Caco-2 (cell line): Measurements from ENCODE around the gene COMMD1. TPM values are rescaled to one million over a fixed set of nuclear protein-coding genes. Genes with fewer than 3 reads are reported as not detected.
A peak's percentile ranks its signal among the peaks of the same experiment; 100 is the strongest.

ENCODE experiments used
- BruUV-seq: library from RNA; stranded (reverse); fragments of 400-500 nt; replicated peaks from 2 replicates; lab custom pipeline; 2021; lab: Mats Ljungman, UMichigan
- CTCF ChIA-PET: fragments of 300-600 bp; sonication (Branson Sonifier 250); formaldehyde crosslinking; loops from one replicate; lab custom pipeline; 2022; ENCODE audit warnings: antibody characterized with exemption; lab: Charles Lee
- POLR2A ChIA-PET: fragments of 300-600 bp; sonication (Branson Sonifier 250); formaldehyde crosslinking; loops from one replicate; lab custom pipeline; 2022; ENCODE audit warnings: antibody characterized with exemption; lab: Charles Lee
- DNase-seq, 2 experiments: peaks; one replicate each; pipeline versions ENCODE4 v3.0.0 to v3.0.0-alpha.2; 2020 to 2022
- H3K27me3 ChIP-seq: replicated peaks from 2 replicates; pipeline ENCODE4 v1.6.0; 2011; ENCODE audit warnings: low read length; ENCODE audit not compliant: control insufficient read depth, insufficient read depth
- H3K36me3 ChIP-seq: 2 replicates; pipeline ENCODE4 v1.5.1; 2011; ENCODE audit warnings: low read length; ENCODE audit not compliant: control insufficient read depth, insufficient read depth
- H3K4me1 ChIP-seq: fragments of 250-450 bp; sonication (Bioruptor Pico); 2 replicates; pipeline ENCODE4 v1.5.1; 2020; ENCODE audit warnings: mild to moderate bottlenecking
- H3K4me3 ChIP-seq: 2 replicates; pipeline ENCODE4 v1.5.1; 2011; ENCODE audit warnings: low read depth, mild to moderate bottlenecking, control low read depth, low read length
- H3K9me3 ChIP-seq: fragments of 250-450 bp; sonication (Bioruptor Pico); 2 replicates; pipeline ENCODE4 v1.5.1; 2020; ENCODE audit warnings: mild to moderate bottlenecking, moderate library complexity
- H3K27ac Mint-ChIP-seq: one replicate; pipeline ENCODE4 v1.8.0; 2022; ENCODE audit warnings: mixed read lengths; ENCODE audit not compliant: unreplicated experiment
- H3K27me3 Mint-ChIP-seq: one replicate; pipeline ENCODE4 v1.8.0; 2022; ENCODE audit warnings: mixed read lengths; ENCODE audit not compliant: insufficient read depth, unreplicated experiment
- H3K36me3 Mint-ChIP-seq: one replicate; pipeline ENCODE4 v1.8.0; 2022; ENCODE audit warnings: mild to moderate bottlenecking, mixed read lengths; ENCODE audit not compliant: insufficient read depth, unreplicated experiment
- H3K4me1 Mint-ChIP-seq: one replicate; pipeline ENCODE4 v1.8.0; 2022; ENCODE audit warnings: low read depth, mixed read lengths; ENCODE audit not compliant: unreplicated experiment
- H3K4me3 Mint-ChIP-seq: one replicate; pipeline ENCODE4 v1.8.0; 2022; ENCODE audit warnings: mild to moderate bottlenecking, moderate library complexity, mixed read lengths; ENCODE audit not compliant: unreplicated experiment
- H3K9me3 Mint-ChIP-seq: one replicate; pipeline ENCODE4 v1.8.0; 2022; ENCODE audit warnings: mixed read lengths; ENCODE audit not compliant: unreplicated experiment
- intact Hi-C: fragments of 100-400 bp; cut with micrococcal nuclease; formaldehyde crosslinking; loops from one replicate; pipeline ENCODE4 v1.10.0; 2022; ENCODE audit not compliant: unreplicated experiment
- total RNA-seq: library from RNA; stranded (reverse); gene quantifications from 2 replicates; pipeline ENCODE4 v1.2.3, GENCODE V29; 2022
- TF ChIP-seq, protein P1 (sequence below), 2 experiments: fragments of 200-600 bp in 1 of 2; IDR thresholded peaks; 1 replicate in 1 of 2; 2 replicates in 1 of 2; pipeline versions ENCODE4 v1.5.1 to v1.8.0; 2011 to 2022; ENCODE audit warnings: antibody characterized with exemption in 1 of 2, control low read depth in 1 of 2, inconsistent platforms in 1 of 2, low read depth in 1 of 2, low read length in 1 of 2, mild to moderate bottlenecking in 1 of 2, moderate library complexity in 1 of 2; ENCODE audit not compliant: insufficient read depth in 1 of 2, severe bottlenecking in 1 of 2, unreplicated experiment in 1 of 2

Gene COMMD1
- total RNA-seq, 1 experiment from 2014 or later: 56.7 TPM

DNA sequence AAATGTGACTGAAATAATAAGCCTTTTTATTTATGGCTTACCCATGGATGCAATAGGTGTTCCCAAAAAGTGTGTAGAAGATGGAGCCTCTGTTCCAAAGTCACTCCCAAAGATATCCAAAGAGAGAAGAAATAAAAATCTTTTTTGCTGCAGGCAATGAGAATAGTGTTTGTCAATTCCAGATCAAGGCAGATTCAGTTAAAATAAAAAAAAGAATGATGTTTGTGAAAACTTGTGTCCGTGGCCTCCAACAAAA is 43.9 kb downstream of the COMMD1 start:
- TF ChIP-seq, protein P1, sequence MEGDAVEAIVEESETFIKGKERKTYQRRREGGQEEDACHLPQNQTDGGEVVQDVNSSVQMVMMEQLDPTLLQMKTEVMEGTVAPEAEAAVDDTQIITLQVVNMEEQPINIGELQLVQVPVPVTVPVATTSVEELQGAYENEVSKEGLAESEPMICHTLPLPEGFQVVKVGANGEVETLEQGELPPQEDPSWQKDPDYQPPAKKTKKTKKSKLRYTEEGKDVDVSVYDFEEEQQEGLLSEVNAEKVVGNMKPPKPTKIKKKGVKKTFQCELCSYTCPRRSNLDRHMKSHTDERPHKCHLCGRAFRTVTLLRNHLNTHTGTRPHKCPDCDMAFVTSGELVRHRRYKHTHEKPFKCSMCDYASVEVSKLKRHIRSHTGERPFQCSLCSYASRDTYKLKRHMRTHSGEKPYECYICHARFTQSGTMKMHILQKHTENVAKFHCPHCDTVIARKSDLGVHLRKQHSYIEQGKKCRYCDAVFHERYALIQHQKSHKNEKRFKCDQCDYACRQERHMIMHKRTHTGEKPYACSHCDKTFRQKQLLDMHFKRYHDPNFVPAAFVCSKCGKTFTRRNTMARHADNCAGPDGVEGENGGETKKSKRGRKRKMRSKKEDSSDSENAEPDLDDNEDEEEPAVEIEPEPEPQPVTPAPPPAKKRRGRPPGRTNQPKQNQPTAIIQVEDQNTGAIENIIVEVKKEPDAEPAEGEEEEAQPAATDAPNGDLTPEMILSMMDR (IDR thresholded peaks at IDR 0.05; ENCODE audit: insufficient read depth in 1 of 2, low read depth in 1 of 2, low read length in 1 of 2, severe bottlenecking in 1 of 2, unreplicated experiment in 1 of 2): no peak
- H3K27ac Mint-ChIP-seq: peak overlapping the region; percentile 73
- H3K27me3 ChIP-seq: no peaks in the 10 kb centered on the region

DNA sequence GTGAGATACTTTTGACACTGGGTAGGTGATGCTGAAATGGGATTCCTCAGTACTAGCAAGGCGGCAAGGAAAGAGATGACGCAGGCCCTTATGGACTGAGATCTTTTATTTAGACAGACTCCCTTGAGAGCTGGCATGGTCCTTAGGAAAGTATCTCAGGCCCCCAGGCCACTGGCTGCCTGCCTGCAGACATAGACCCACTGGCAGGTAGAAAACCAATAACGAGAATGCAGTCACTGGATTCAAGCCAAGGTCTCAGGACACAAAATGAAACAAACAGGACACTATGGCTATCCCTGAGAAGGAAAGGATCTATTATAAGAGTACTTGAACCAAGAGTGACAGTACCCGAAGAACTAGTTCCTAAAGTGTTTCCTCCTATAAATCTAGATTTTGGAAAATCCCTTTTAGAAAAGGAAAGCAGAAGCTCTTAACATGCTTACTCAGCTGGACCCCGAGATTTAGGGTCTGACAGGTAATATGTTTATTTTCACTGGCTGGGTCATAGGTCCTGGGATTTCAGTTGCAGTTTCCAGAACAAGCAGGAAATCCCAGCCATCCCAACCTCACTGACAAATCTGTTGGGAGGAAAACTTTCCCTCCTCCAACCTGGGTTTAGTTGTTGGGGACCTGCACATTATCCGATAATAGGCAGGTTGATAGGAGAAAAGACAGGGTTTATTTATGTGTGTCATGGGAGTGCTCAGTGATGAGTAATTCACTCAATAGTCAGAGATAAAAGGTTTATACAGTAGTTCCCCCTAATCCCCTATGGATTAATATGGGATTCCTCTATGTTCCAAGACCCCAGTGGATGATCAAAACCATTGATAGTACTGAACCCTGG is 44.5 kb downstream of the COMMD1 start:
- Mint-ChIP-seq H3K4me3 (no peak overlapping the region), H3K27ac (peak overlapping the region; percentile 73), H3K4me1 (peaks cover 38% of the 10 kb centered on the region), H3K36me3 (peaks cover 9% of the 10 kb centered on the region), H3K9me3 (peaks cover 20% of the 10 kb centered on the region), H3K27me3 (no peaks in the 10 kb centered on the region)
- H3K4me3 ChIP-seq: no peak overlapping the region
- no peak for DNase-seq
- H3K36me3 ChIP-seq: no peaks in the 10 kb centered on the region
- no peaks in the 10 kb centered on the region for H3K27me3 ChIP-seq
- no TSS peak for BruUV-seq
- ChIA-PET CTCF (no interaction called here), POLR2A (no interaction called here)
- intact Hi-C loops: loop anchor here (2.0 kb wide), 1 partner anchor 13 kb away; no protein-coding TSS in a partner anchor
- peaks cover 62% of the 10 kb centered on the region for H3K4me1 ChIP-seq
- peaks cover 16% of the 10 kb centered on the region; the same call in 1 of the 2 replicates for H3K9me3 ChIP-seq
- TF ChIP-seq, protein P1 (IDR thresholded peaks at IDR 0.05; ENCODE audit: insufficient read depth in 1 of 2, low read depth in 1 of 2, low read length in 1 of 2, severe bottlenecking in 1 of 2, unreplicated experiment in 1 of 2): no peak

More for the DNA sequence above, 43.9 kb downstream of the COMMD1 start:
- Mint-ChIP-seq H3K27me3 (no peaks in the 10 kb centered on the region), H3K4me3 (no peak overlapping the region), H3K4me1 (peaks cover 43% of the 10 kb centered on the region), H3K9me3 (peaks cover 20% of the 10 kb centered on the region), H3K36me3 (peaks cover 9% of the 10 kb centered on the region)
- Histone ChIP-seq H3K36me3 (no peaks in the 10 kb centered on the region), H3K4me1 (peaks cover 67% of the 10 kb centered on the region), H3K9me3 (peaks cover 16% of the 10 kb centered on the region; the same call in 1 of the 2 replicates), H3K4me3 (no peak overlapping the region)
- intact Hi-C loops: loop anchor here (2.0 kb wide), 1 partner anchor 13 kb away; no protein-coding TSS in a partner anchor
- ChIA-PET CTCF (no interaction called here), POLR2A (no interaction called here)
- no peak for DNase-seq
- BruUV-seq: no TSS peak

DNA sequence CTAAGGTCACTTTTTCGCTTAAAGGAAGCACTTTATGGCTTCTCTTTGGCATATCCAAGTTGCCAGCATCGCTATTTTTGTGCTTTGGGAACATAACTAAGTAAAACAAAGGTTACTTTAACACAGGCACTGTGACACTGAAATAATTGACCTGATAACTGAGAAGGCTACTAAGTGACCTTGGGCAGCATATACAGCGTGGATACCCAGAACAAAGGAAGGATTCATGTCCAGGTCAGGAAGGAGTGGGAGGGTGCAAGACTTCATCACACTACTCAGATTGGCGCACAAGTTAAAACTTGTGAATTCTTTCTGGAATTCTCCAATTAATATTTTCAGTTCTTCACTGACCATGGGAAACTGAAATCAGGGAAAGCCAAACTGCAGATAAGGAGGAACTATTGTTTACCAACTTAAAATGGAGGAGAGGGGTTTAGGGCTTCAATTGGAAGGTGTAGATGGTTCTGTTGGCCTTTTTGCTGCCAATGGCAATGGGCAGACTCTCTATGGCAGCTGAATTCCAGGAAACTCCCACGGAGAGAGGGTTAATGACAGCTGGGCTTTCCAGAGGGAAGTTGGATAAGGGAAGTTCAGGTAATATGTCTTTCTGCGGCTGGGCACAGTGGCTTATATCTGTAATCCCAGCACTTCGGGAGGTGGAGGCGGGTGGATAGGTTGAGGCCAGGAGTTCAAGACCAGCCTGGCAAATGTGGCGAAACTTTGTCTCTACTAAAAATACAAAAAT is 45.3 kb downstream of the COMMD1 start:
- Histone ChIP-seq H3K9me3 (peaks cover 16% of the 10 kb centered on the region; the same call in 1 of the 2 replicates), H3K4me3 (no peak overlapping the region), H3K4me1 (peaks cover 54% of the 10 kb centered on the region), H3K36me3 (no peaks in the 10 kb centered on the region), H3K27me3 (no peaks in the 10 kb centered on the region)
- DNase-seq: no peak
- intact Hi-C loops: no loop called here
- CTCF ChIA-PET: no interaction called here
- TF ChIP-seq, protein P1 (IDR thresholded peaks at IDR 0.05; ENCODE audit: insufficient read depth in 1 of 2, low read depth in 1 of 2, low read length in 1 of 2, severe bottlenecking in 1 of 2, unreplicated experiment in 1 of 2): no peak
- Mint-ChIP-seq H3K27ac (peak overlapping the region; percentile 73), H3K4me3 (no peak overlapping the region), H3K27me3 (no peaks in the 10 kb centered on the region), H3K9me3 (peaks cover 20% of the 10 kb centered on the region), H3K36me3 (peaks cover 9% of the 10 kb centered on the region), H3K4me1 (peaks cover 33% of the 10 kb centered on the region)
- BruUV-seq: no TSS peak
- POLR2A ChIA-PET: no interaction called here
